CD14-positive monocyte (primary cell): Measurements from ENCODE around the gene LRRC7. TPM values are rescaled to one million over a fixed set of nuclear protein-coding genes. Genes with fewer than 3 reads are reported as not detected.

ENCODE experiments used
- DNase-seq, 3 donors: peaks; one replicate each; pipeline ENCODE4 v3.0.0-alpha.2; 2011 to 2022
- H2AFZ ChIP-seq: 2 replicates; pipeline ENCODE4 v1.6.0; 2012; ENCODE audit warnings: mild to moderate bottlenecking, low read depth, low read length, inconsistent platforms; ENCODE audit not compliant: insufficient read depth, poor library complexity, severe bottlenecking
- H3K27ac ChIP-seq, 2 donors: 1 replicate in 1 of 2; 2 replicates in 1 of 2; pipeline ENCODE4 v1.5.1; 2012 to 2013; ENCODE audit warnings: low read length in 2 of 2, control low read depth in 1 of 2, inconsistent platforms in 1 of 2, low read depth in 1 of 2, mild to moderate bottlenecking in 1 of 2
- H3K27me3 ChIP-seq, 2 donors: one replicate each; pipeline versions ENCODE4 v1.6.0 to v1.6.1; 2011 to 2013; ENCODE audit warnings: low read length in 2 of 2; ENCODE audit not compliant: control insufficient read depth in 2 of 2, insufficient read depth in 2 of 2
- H3K36me3 ChIP-seq, 2 donors: replicated peaks in 1 of 2; 1 replicate in 1 of 2; 2 replicates in 1 of 2; pipeline versions ENCODE4 v1.5.1 to v1.6.1; 2012 to 2013; ENCODE audit warnings: low read length in 2 of 2, control low read depth in 1 of 2, inconsistent platforms in 1 of 2, mild to moderate bottlenecking in 1 of 2; ENCODE audit not compliant: insufficient read depth in 2 of 2, control insufficient read depth in 1 of 2
- H3K4me1 ChIP-seq, 2 donors: 1 replicate in 1 of 2; 2 replicates in 1 of 2; pipeline versions ENCODE4 v1.5.1 to v1.6.1; 2012 to 2013; ENCODE audit warnings: low read length in 2 of 2, control low read depth in 1 of 2, inconsistent platforms in 1 of 2, mild to moderate bottlenecking in 1 of 2, moderate library complexity in 1 of 2; ENCODE audit not compliant: insufficient read depth in 2 of 2, control insufficient read depth in 1 of 2
- H3K4me2 ChIP-seq: replicated peaks from 2 replicates; pipeline ENCODE3; 2012; ENCODE audit warnings: low read length, moderate library complexity, mild to moderate bottlenecking; ENCODE audit not compliant: poor library complexity, severe bottlenecking; ENCODE audit errors: extremely low read depth
- H3K4me3 ChIP-seq, 3 experiments: fragments of 200-600 bp in 1 of 3; sonication (generic) in 1 of 3; replicated peaks in 1 of 3; 1 replicate in 2 of 3; 2 replicates in 1 of 3; pipeline ENCODE4 v1.5.1; 2011 to 2013; ENCODE audit warnings: low read length in 3 of 3, mild to moderate bottlenecking in 3 of 3, control low read depth in 2 of 3, low read depth in 2 of 3, inconsistent platforms in 1 of 3, moderate library complexity in 1 of 3
- H3K79me2 ChIP-seq: 2 replicates; pipeline ENCODE4 v1.6.0; 2012; ENCODE audit warnings: mild to moderate bottlenecking, control low read depth, inconsistent platforms, low read length, moderate library complexity; ENCODE audit not compliant: insufficient read depth
- H3K9ac ChIP-seq: 2 replicates; pipeline ENCODE4 v1.6.0; 2017; ENCODE audit warnings: low read length, mild to moderate bottlenecking; ENCODE audit not compliant: insufficient read depth, poor library complexity, severe bottlenecking
- H3K9me3 ChIP-seq, 2 donors: replicated peaks in 1 of 2; 1 replicate in 1 of 2; 2 replicates in 1 of 2; pipeline versions ENCODE4 v1.5.1 to v1.6.1; 2012 to 2013; ENCODE audit warnings: low read length in 2 of 2, control low read depth in 1 of 2; ENCODE audit not compliant: control insufficient read depth in 1 of 2, insufficient read depth in 1 of 2
- H4K20me1 ChIP-seq: 2 replicates; pipeline ENCODE4 v1.6.0; 2012; ENCODE audit warnings: mild to moderate bottlenecking, low read length, control low read depth, moderate library complexity; ENCODE audit not compliant: insufficient read depth
- H3K27ac Mint-ChIP-seq, 7 donors: one replicate each; pipeline ENCODE4 v1.8.0; 2020; ENCODE audit warnings: mild to moderate bottlenecking in 7 of 7, mixed read lengths in 7 of 7, moderate library complexity in 6 of 7, inconsistent platforms in 2 of 7
- H3K27me3 Mint-ChIP-seq, 3 donors: one replicate each; pipeline ENCODE4 v1.8.0; 2021 to 2022; ENCODE audit warnings: low read depth in 3 of 3, mild to moderate bottlenecking in 3 of 3, mixed read lengths in 3 of 3, moderate library complexity in 3 of 3, inconsistent platforms in 1 of 3
- H3K36me3 Mint-ChIP-seq, 2 donors: one replicate each; pipeline ENCODE4 v1.8.0; 2020; ENCODE audit warnings: mixed read lengths in 2 of 2, inconsistent platforms in 1 of 2, mild to moderate bottlenecking in 1 of 2
- H3K4me1 Mint-ChIP-seq: one replicate; pipeline ENCODE4 v1.8.0; 2020; ENCODE audit warnings: mild to moderate bottlenecking, mixed read lengths
- H3K4me3 Mint-ChIP-seq, 2 donors: one replicate each; pipeline ENCODE4 v1.8.0; 2020; ENCODE audit warnings: mild to moderate bottlenecking in 2 of 2, mixed read lengths in 2 of 2, moderate library complexity in 1 of 2
- H3K9me3 Mint-ChIP-seq, 7 donors: one replicate each; pipeline ENCODE4 v1.8.0; 2020 to 2022; ENCODE audit warnings: mixed read lengths in 7 of 7, mild to moderate bottlenecking in 6 of 7, moderate library complexity in 6 of 7, inconsistent platforms in 2 of 7
- CTCF ChIP-seq: fragments of 200-600 bp; IDR thresholded peaks from one replicate; pipeline ENCODE4 v1.8.0; 2022; ENCODE audit warnings: antibody characterized with exemption, mild to moderate bottlenecking
- WGBS: methylation state at CpG from one replicate; pipeline ENCODE4 v1.1.5; 2013; ENCODE audit warnings: missing lambda C conversion rate; ENCODE audit not compliant: insufficient coverage; 5-methylcytosine and 5-hydroxymethylcytosine counted together
- intact Hi-C, 2 donors: fragments of 100-400 bp; cut with micrococcal nuclease; formaldehyde crosslinking; loops; one replicate each; pipeline versions ENCODE4 v1.15.0 to v1.15.1; 2023
- polyA plus RNA-seq, 3 donors: library from polyadenylated mRNA; depleted of rRNA in 1 of 3; unstranded in 2 of 3; stranded (reverse) in 1 of 3; fragments of 300-500 nt in 2 of 3; fragments of >200 nt in 1 of 3; fragmentation: Illumina TruSeq in 2 of 3; gene quantifications; 1 replicate in 2 of 3; 2 replicates in 1 of 3; pipeline ENCODE4 v1.2.3, GENCODE V29; 2012 to 2021

LRRC7 gene
- polyA plus RNA-seq, 3 donors, result not detected

GRCh38 chr1:69527273-69527672 is 40.4 kb upstream of the LRRC7 start:
- Histone ChIP-seq H3K4me1 (no peaks in the 10 kb centered on the region), H4K20me1 (no peaks in the 10 kb centered on the region), H3K9ac (no peak overlapping the region), H3K27me3 (no peaks in the 10 kb centered on the region), H3K4me3 (no peak overlapping the region), H2AFZ (no peak overlapping the region), H3K79me2 (no peaks in the 10 kb centered on the region), H3K9me3 (peaks cover 0 to 2% of the 10 kb centered on the region in 2 donors), H3K4me2 (no peak overlapping the region), H3K36me3 (no peaks in the 10 kb centered on the region), H3K27ac (no peak overlapping the region)
- Mint-ChIP-seq H3K27me3 (no peaks in the 10 kb centered on the region), H3K27ac (no peak overlapping the region), H3K4me1 (no peaks in the 10 kb centered on the region), H3K9me3 (peaks cover 0 to 7% (median 0%) of the 10 kb centered on the region in 7 donors), H3K4me3 (no peak overlapping the region), H3K36me3 (no peaks in the 10 kb centered on the region)
- WGBS, result 40% methylated on average over 1 of the region's 2 CpGs
- intact Hi-C loops, result no loop called here
- no peak for DNase-seq
- TF ChIP-seq CTCF, result no peak

- H3K36me3 Mint-ChIP-seq, result no peaks in the 10 kb centered on the region
- no peak for DNase-seq
Measured at GRCh38 chr1:69528376-69528775, 39.3 kb upstream of the LRRC7 start.

More at GRCh38 chr1:69528376-69528775, 39.3 kb upstream of the LRRC7 start:
- Histone ChIP-seq H3K4me1 (no peaks in the 10 kb centered on the region), H3K36me3 (no peaks in the 10 kb centered on the region), H3K4me2 (no peak overlapping the region), H3K27ac (no peak overlapping the region), H4K20me1 (no peaks in the 10 kb centered on the region), H3K9ac (no peak overlapping the region), H3K27me3 (no peaks in the 10 kb centered on the region), H3K9me3 (peaks cover 0 to 2% of the 10 kb centered on the region in 2 donors), H3K79me2 (no peaks in the 10 kb centered on the region), H3K4me3 (no peak overlapping the region), H2AFZ (no peak overlapping the region)
- no CpG with 5 or more reads among the region's 2 CpGs for WGBS
- Mint-ChIP-seq H3K4me3 (no peak overlapping the region), H3K27me3 (no peaks in the 10 kb centered on the region), H3K27ac (no peak overlapping the region), H3K4me1 (no peaks in the 10 kb centered on the region), H3K9me3 (peaks cover 0 to 3% (median 0%) of the 10 kb centered on the region in 7 donors)
- TF ChIP-seq CTCF, result no peak
- intact Hi-C loops, result no loop called here
